ENCODE data around the gene NUF2. TPM values are rescaled to one million over a fixed set of nuclear protein-coding genes. Genes with fewer than 3 reads are reported as not detected.

Gene NUF2
- total and polyA plus RNA-seq, 2 of the 8 experiments (the other 6 are each of a cell fraction or from before 2014, with no cell fraction given), result 12.1 to 28.3 TPM

DNA sequence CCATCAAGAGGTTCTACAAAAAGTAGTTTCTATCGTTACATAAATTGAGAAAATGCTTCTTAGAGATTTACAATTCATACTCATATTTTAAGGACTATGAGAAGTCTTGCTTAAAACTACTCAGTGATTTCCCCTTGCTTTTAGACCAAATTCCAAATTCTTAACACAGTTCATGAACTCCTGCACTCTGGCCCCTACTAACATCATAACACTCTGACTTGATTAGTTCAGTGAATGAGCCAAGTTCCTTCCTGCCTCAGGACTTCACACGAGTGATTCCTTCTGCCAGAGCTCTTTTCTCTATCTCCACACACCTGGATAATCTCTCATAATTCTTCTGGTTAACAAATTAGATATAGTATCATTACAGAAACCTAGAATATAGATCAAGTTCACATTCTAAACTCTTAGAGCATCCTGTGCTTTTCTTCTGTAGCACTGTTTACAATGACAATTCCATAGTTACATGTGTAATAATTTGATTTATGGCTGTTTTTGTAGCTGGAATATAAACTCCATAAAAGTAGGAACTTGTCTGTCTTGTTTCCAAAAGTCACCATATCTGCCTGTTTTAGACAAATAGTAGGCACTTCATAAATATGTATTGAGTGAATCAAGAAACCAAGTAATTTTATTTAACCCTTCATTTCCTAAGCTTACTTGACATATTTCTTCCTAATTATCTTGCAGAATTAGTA is 59.9 kb downstream of the NUF2 start:
- CTCF ChIA-PET (ENCODE audit: partially characterized antibody), result interaction anchor here (1.4 kb wide), 1 partner anchor 148 kb away, joined by 4 read pairs; no protein-coding TSS in a partner anchor
- H3K4me2 ChIP-seq (ENCODE audit: insufficient read depth in 1 of 2, low read depth in 2 of 2, low read length in 2 of 2), result no peak overlapping the region
- POLR2A ChIA-PET (ENCODE audit: partially characterized antibody), result no interaction called here
- no peak overlapping the region for H3K27ac ChIP-seq (ENCODE audit: low read depth, low read length)
- H2BK12ac ChIP-seq (ENCODE audit: low read depth, low read length), result no peak overlapping the region
- H2BK20ac ChIP-seq (ENCODE audit: low read length), result no peak overlapping the region
- no peak overlapping the region for H2BK5ac ChIP-seq (ENCODE audit: low read depth, low read length)
- WGBS, 2 experiments (ENCODE audit: extremely low coverage in 1 of 2, insufficient coverage in 1 of 2, insufficient read length in 1 of 2, insufficient replicate concordance in 2 of 2, low coverage in 1 of 2, low lambda C conversion rate in 2 of 2, missing lambda C conversion rate in 1 of 2), result 48% methylated on average over 2 of the region's 2 CpGs; no CpG with 5 or more reads in 1 of the 2 experiments
- FAIRE-seq (no peak), DNase-seq (ENCODE audit: low read depth in 1 of 2, low spot score in 2 of 2) (no peak)
- H3K27me3 ChIP-seq (replicated peaks in 1 of 4; ENCODE audit: control insufficient read depth in 3 of 4, extremely low read depth in 1 of 4, insufficient read depth in 3 of 4, low read length in 3 of 4), result no peaks in the 10 kb centered on the region
- H2BK15ac ChIP-seq (ENCODE audit: low read length), result no peak overlapping the region
- no peak overlapping the region for H2AFZ ChIP-seq (ENCODE audit: low read length)
- no peak overlapping the region for H4K8ac ChIP-seq (ENCODE audit: extremely low read depth, insufficient read depth, low read length)
- no peaks in the 10 kb centered on the region for H3K79me1 ChIP-seq (ENCODE audit: low read depth, low read length)
- H3K18ac ChIP-seq (ENCODE audit: extremely low read depth, low read length), result no peak overlapping the region
- no peaks in the 10 kb centered on the region for H3K36me3 ChIP-seq (ENCODE audit: control insufficient read depth in 2 of 4, insufficient read depth in 4 of 4, low read length in 3 of 4)
- H3K9ac ChIP-seq (replicated peaks in 1 of 4; ENCODE audit: extremely low read depth in 1 of 4, low read depth in 3 of 4, low read length in 3 of 4), result no peak overlapping the region
- no peaks in the 10 kb centered on the region for H4K20me1 ChIP-seq (replicated peaks in 1 of 2; ENCODE audit: control insufficient read depth in 1 of 2, insufficient read depth in 2 of 2, low read length in 2 of 2)
- no peak overlapping the region for H3K4ac ChIP-seq (replicated peaks; ENCODE audit: insufficient read length, low read depth, low read length)
- H3K4me1 ChIP-seq (replicated peaks in 1 of 4; ENCODE audit: control insufficient read depth in 3 of 4, insufficient read depth in 4 of 4, low read length in 3 of 4), result no peaks in the 10 kb centered on the region
- H3K23ac ChIP-seq (ENCODE audit: insufficient read length), result no peak overlapping the region
- H3K4me3 ChIP-seq (ENCODE audit: extremely low read depth in 1 of 4, insufficient read depth in 2 of 4, low read depth in 3 of 4, low read length in 4 of 4), result no peak overlapping the region
- no peak overlapping the region for H3K56ac ChIP-seq (replicated peaks; ENCODE audit: insufficient read length, low read depth, low read length)
- H3K23me2 ChIP-seq (ENCODE audit: low read depth, low read length), result no peaks in the 10 kb centered on the region; the same call in 1 of the 2 replicates
- H3K14ac ChIP-seq (ENCODE audit: insufficient read length), result no peak overlapping the region
- H3K79me2 ChIP-seq (ENCODE audit: control insufficient read depth in 1 of 2, insufficient read depth in 2 of 2, low read length in 2 of 2), result no peaks in the 10 kb centered on the region
- no peak overlapping the region for H2BK120ac ChIP-seq (replicated peaks; ENCODE audit: low read depth, low read length)
- no peak overlapping the region for H2AK5ac ChIP-seq (ENCODE audit: low read depth, low read length)
- no peak overlapping the region for H4K5ac ChIP-seq (ENCODE audit: insufficient read length, low read depth, low read length)
- H3K9me3 ChIP-seq (ENCODE audit: insufficient read depth in 2 of 2, low read depth in 1 of 2, low read length in 1 of 2), result no peaks in the 10 kb centered on the region
- TF ChIP-seq SP1 (IDR thresholded peaks at IDR 0.05; ENCODE audit: low read depth, low read length) (no peak), SRF (IDR thresholded peaks at IDR 0.05; ENCODE audit: low read depth, low read length) (no peak), MAFK (IDR thresholded peaks at IDR 0.05; ENCODE audit: low read depth, low read length) (no peak), RNF2 (IDR thresholded peaks at IDR 0.05; ENCODE audit: borderline replicate concordance, low read depth, low read length, missing control alignments, poor library complexity, severe bottlenecking) (no peak), EP300 (IDR thresholded peaks at IDR 0.05; ENCODE audit: borderline replicate concordance in 1 of 2, low read depth in 2 of 2, low read length in 2 of 2) (no peak), SIX5 (IDR thresholded peaks at IDR 0.05; ENCODE audit: low read depth, low read length) (no peak)
- TF ChIP-seq, protein P1, sequence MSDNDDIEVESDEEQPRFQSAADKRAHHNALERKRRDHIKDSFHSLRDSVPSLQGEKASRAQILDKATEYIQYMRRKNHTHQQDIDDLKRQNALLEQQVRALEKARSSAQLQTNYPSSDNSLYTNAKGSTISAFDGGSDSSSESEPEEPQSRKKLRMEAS (IDR thresholded peaks at IDR 0.05), result no peak
- H4K91ac ChIP-seq (replicated peaks; ENCODE audit: insufficient read length, low read length), result no peak overlapping the region

All from H1 (cell line).